Body of pancreas (tissue), 4 donors: Measurements from ENCODE around the gene ANKRD17. TPM values are rescaled to one million over a fixed set of nuclear protein-coding genes. Genes with fewer than 3 reads are reported as not detected.

Experiments used
- ATAC-seq: fragments of 150-250 bp; one replicate; pipeline ENCODE4 v1.9.1; 2016
- DNase-seq, 4 donors: peaks; one replicate each; pipeline ENCODE4 v3.0.0-alpha.2; 2019
- H3K27ac ChIP-seq, 4 donors: fragments of 200-600 bp; sonication (generic); 1 replicate in 3 of 4; 2 replicates in 1 of 4; pipeline versions ENCODE4 v1.5.1 to v1.6.1; 2016 to 2019; ENCODE audit warnings: mild to moderate bottlenecking in 1 of 4, mixed read lengths in 1 of 4, moderate library complexity in 1 of 4
- H3K27me3 ChIP-seq, 2 donors: fragments of 200-600 bp; sonication (generic); one replicate each; pipeline ENCODE4 v1.6.0; 2016; ENCODE audit warnings: mild to moderate bottlenecking in 1 of 2
- H3K36me3 ChIP-seq, 2 donors: fragments of 200-600 bp; sonication (generic); replicated peaks in 1 of 2; 2 replicates each; pipeline ENCODE4 v1.5.1; 2016; ENCODE audit warnings: low read depth in 2 of 2; ENCODE audit not compliant: insufficient read depth in 1 of 2
- H3K4me1 ChIP-seq: fragments of 200-600 bp; sonication (generic); one replicate; pipeline ENCODE4 v1.6.0; 2016
- H3K4me3 ChIP-seq, 2 donors: fragments of 200-600 bp; sonication (generic); 1 replicate in 1 of 2; 2 replicates in 1 of 2; pipeline ENCODE4 v1.5.1; 2016 to 2019
- H3K9me3 ChIP-seq, 3 donors: fragments of 200-600 bp; sonication (generic); 1 replicate in 2 of 3; 2 replicates in 1 of 3; pipeline ENCODE4 v1.5.1; 2016
- POLR2A ChIP-seq, 3 donors: fragments of 450-650 bp; IDR thresholded peaks; one replicate each; pipeline ENCODE4 v1.6.1; 2016; ENCODE audit warnings: antibody characterized with exemption in 3 of 3, mild to moderate bottlenecking in 2 of 3
- WGBS, 2 donors: methylation state at CpG; one replicate each; pipeline ENCODE4 v1.1.5; 2017; 5-methylcytosine and 5-hydroxymethylcytosine counted together
- intact Hi-C: fragments of 100-400 bp; cut with DNase I; formaldehyde crosslinking; loops from one replicate; pipeline ENCODE4 v1.15.1; 2023
- total RNA-seq, 2 donors: library from RNA; depleted of rRNA; stranded (reverse); fragments of >200 nt; gene quantifications; one replicate each; pipeline ENCODE4 v1.1.0, GENCODE V29; 2016
- TF ChIP-seq, protein P1 (sequence below), 7 experiments: fragments of 450-650 bp in 4 of 7; fragments of 200-600 bp in 3 of 7; sonication (generic) in 3 of 7; IDR thresholded peaks; one replicate each; pipeline ENCODE4 v1.5.1; 2016 to 2019; ENCODE audit warnings: antibody characterized with exemption in 7 of 7

Gene ANKRD17, protein sequence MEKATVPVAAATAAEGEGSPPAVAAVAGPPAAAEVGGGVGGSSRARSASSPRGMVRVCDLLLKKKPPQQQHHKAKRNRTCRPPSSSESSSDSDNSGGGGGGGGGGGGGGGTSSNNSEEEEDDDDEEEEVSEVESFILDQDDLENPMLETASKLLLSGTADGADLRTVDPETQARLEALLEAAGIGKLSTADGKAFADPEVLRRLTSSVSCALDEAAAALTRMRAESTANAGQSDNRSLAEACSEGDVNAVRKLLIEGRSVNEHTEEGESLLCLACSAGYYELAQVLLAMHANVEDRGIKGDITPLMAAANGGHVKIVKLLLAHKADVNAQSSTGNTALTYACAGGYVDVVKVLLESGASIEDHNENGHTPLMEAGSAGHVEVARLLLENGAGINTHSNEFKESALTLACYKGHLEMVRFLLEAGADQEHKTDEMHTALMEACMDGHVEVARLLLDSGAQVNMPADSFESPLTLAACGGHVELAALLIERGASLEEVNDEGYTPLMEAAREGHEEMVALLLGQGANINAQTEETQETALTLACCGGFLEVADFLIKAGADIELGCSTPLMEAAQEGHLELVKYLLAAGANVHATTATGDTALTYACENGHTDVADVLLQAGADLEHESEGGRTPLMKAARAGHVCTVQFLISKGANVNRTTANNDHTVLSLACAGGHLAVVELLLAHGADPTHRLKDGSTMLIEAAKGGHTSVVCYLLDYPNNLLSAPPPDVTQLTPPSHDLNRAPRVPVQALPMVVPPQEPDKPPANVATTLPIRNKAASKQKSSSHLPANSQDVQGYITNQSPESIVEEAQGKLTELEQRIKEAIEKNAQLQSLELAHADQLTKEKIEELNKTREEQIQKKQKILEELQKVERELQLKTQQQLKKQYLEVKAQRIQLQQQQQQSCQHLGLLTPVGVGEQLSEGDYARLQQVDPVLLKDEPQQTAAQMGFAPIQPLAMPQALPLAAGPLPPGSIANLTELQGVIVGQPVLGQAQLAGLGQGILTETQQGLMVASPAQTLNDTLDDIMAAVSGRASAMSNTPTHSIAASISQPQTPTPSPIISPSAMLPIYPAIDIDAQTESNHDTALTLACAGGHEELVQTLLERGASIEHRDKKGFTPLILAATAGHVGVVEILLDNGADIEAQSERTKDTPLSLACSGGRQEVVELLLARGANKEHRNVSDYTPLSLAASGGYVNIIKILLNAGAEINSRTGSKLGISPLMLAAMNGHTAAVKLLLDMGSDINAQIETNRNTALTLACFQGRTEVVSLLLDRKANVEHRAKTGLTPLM (N-terminal part only)
- total RNA-seq = 10 to 100 TPM; 32.4 to 36.3 TPM

DNA sequence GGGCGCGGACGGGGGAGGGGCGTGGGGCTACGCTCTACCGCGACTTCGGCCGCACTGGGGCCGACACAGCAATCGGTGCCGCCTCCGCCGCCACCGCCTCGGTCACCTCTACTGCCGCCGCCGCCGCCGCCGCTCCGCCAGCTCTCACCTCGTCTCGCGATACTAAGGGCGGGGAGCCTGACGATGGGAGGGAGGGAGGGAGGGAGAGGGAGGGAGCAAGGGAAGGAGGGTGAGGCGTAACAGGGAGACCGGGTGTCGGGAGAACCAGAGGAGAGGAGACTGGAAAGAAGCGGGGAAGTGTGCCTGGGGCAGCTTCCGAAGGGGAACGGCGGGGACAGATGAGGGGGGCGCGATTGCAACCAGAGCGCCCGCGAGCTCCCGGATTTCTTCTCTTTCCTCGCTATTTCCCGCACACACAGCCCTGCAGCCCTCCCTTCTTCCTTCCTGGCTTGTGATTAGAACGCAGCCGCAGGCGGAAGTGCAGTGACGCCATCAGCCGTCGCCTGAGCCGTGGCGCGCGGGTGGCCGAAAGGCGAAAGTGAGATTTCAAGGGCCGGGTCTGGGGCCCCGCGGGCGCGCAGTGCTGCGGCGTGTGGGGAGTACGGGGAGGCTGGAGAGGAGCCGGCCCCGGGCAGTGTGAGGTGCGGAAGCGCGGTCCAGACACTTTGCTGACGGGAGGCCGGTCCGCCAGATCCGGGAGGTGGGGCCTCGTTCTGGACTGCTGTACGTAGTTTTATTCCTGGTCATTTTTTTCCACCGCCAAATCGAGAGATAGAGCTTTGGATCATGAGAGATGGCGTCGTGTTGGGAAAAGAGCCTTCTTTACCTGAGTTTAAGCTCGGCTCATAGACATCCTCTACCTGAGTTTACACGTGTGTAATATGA is at the start of gene ANKRD17:
TSS of gene ANKRD17 (minus strand) at position 113 of the 885 bp plus-strand sequence. CDS start 130 bp downstream, outside the sequence.
- Histone ChIP-seq H3K27ac (peak within 1 kb of the TSS; percentile 98 to 100 (median 99)), H3K4me3 (peak within 1 kb of the TSS; percentile 61 to 71), H3K27me3 (no peaks in the 10 kb centered on the region), H3K9me3 (no peaks in the 10 kb centered on the region), H3K36me3 (no peaks in the 10 kb centered on the region), H3K4me1 (peaks cover 39% of the 10 kb centered on the region)
- intact Hi-C loops = no loop called here
- WGBS, 2 donors = 0 to 1% methylated on average over 65 to 80 of the region's 80 CpGs
- peak; percentile 73 to 96 (median 94) for TF ChIP-seq POLR2A (IDR thresholded peaks at IDR 0.05)
- TF ChIP-seq, protein P1, sequence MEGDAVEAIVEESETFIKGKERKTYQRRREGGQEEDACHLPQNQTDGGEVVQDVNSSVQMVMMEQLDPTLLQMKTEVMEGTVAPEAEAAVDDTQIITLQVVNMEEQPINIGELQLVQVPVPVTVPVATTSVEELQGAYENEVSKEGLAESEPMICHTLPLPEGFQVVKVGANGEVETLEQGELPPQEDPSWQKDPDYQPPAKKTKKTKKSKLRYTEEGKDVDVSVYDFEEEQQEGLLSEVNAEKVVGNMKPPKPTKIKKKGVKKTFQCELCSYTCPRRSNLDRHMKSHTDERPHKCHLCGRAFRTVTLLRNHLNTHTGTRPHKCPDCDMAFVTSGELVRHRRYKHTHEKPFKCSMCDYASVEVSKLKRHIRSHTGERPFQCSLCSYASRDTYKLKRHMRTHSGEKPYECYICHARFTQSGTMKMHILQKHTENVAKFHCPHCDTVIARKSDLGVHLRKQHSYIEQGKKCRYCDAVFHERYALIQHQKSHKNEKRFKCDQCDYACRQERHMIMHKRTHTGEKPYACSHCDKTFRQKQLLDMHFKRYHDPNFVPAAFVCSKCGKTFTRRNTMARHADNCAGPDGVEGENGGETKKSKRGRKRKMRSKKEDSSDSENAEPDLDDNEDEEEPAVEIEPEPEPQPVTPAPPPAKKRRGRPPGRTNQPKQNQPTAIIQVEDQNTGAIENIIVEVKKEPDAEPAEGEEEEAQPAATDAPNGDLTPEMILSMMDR (IDR thresholded peaks at IDR 0.05) = peak in 5 of 7 experiments; percentile 24 to 52 (median 47)
- peak; percentile 92 to 95 (median 93) for DNase-seq
- ATAC-seq = peak; percentile 90

DNA sequence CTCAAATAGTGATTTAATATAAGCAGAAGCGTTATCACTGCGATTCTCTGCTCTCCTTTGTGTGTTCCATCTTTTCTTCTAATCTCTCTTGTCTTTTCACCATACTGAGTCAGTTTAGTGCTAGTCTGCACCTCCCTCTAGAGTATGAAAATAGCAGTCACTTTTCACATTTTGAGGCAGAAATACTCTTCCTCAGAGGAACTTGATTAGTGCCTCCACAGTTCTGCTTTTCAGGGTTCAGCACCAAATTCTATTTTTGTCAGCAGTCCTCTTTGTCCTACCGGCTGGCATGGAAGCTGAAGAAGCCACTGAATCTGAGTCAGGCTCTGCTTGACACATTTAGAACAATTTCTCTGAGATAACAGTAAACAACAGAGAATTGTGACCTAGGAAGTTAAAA is 49.7 kb upstream of the ANKRD17 start:
- no peaks in the 10 kb centered on the region for H3K9me3 ChIP-seq
- H3K36me3 ChIP-seq = no peaks in the 10 kb centered on the region
- intact Hi-C loops = no loop called here
- no peaks in the 10 kb centered on the region for H3K27me3 ChIP-seq
- H3K27ac ChIP-seq = no peak overlapping the region
- TF ChIP-seq POLR2A (IDR thresholded peaks at IDR 0.05) = no peak
- TF ChIP-seq, protein P1 (IDR thresholded peaks at IDR 0.05) = peak in 1 of 7 experiments; percentile 13
- no peaks in the 10 kb centered on the region for H3K4me1 ChIP-seq
- DNase-seq (no peak), ATAC-seq (no peak)
- no peak overlapping the region for H3K4me3 ChIP-seq
- 67 to 73% methylated on average over 3 of the region's 3 CpGs for WGBS, 2 donors

DNA sequence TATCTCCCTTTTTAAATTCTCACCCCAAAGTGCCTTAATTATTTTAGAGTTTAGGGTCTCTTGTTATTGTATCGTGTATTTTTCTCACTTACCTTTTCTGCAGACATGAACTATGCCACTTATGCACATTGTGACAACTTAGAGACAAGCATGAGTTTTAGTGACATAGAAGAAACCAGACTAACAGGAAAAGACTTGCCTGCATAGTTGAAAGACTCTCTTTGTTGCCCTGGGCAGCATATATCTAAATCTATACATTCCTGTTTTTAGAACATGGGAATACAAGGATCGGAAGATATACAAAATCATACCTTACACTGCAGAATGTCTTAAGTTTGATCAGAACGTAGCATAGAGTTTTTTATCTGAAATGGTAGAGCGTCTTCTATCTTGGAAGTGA is 45.1 kb upstream of the ANKRD17 start:
- TF ChIP-seq, protein P1 (IDR thresholded peaks at IDR 0.05) = no peak
- TF ChIP-seq POLR2A (IDR thresholded peaks at IDR 0.05) = no peak
- Histone ChIP-seq H3K27ac (no peak overlapping the region), H3K9me3 (no peaks in the 10 kb centered on the region), H3K4me3 (no peak overlapping the region), H3K27me3 (no peaks in the 10 kb centered on the region), H3K4me1 (no peaks in the 10 kb centered on the region), H3K36me3 (no peaks in the 10 kb centered on the region)
- 85 to 88% methylated on average over 4 of the region's 4 CpGs for WGBS, 2 donors
- intact Hi-C loops = no loop called here
- ATAC-seq = no peak
- DNase-seq = no peak
